GM19099 (cell line): Measurements from ENCODE around the gene QPRT.

Experiments
- POLR2A ChIP-seq: IDR thresholded peaks from 3 replicates; pipeline ENCODE4 v1.6.1; 2011; ENCODE audit warnings: low read depth; ENCODE audit not compliant: insufficient read length; ENCODE audit errors: extremely low read depth

QPRT gene

DNA sequence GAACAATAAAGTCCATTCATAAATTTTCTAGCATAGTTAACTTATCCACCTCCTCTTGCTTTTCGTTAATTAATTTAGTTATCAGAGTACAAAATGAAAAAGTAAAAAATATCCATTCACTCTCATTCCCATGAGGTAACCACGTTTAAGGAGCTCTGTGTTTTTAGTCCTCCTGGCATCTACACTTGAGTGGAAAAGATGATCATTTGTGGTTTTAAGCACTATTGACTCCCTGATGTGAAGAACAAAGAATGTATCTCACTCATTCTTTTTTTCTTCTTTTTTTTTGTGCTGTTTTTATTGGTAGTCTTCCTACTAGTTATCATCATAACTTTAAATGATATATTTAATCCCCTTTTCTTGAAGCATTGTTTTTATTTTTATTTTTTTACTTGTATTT lies 26.1 kb downstream of the QPRT start:
- no peak for TF ChIP-seq POLR2A

DNA sequence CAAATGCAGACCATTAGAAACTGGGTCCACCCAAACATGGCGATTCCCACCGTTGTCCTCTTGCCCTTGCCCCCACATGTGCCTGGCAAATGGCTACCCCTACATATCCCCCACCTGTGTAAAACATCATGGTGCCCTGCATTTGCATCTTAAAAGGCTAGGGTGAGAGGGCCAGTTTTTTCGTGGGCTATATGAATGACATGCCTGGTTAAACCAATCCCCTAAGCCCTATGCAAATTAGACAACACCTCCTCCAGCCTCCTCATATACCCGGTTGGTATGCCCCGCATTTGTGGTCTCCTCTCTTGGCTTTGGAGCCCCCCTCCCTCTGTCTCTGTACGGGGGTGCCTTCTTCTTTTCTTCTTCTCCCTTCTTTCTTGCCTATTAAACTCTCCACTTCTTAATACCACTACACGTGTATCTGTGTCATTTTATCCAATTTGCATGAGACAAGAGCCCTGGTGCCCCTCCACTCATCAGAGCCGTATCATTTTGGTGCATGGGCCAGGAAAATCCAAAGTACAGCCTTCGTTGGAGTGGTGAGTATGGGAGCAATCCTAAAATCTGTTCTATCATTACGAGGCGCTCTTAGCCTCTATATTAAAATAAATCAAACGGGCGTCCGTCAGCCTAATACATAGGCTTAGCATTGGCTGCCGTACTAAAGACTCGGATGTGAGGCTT lies 30.1 kb downstream of the QPRT start:
- no peak for TF ChIP-seq POLR2A

DNA sequence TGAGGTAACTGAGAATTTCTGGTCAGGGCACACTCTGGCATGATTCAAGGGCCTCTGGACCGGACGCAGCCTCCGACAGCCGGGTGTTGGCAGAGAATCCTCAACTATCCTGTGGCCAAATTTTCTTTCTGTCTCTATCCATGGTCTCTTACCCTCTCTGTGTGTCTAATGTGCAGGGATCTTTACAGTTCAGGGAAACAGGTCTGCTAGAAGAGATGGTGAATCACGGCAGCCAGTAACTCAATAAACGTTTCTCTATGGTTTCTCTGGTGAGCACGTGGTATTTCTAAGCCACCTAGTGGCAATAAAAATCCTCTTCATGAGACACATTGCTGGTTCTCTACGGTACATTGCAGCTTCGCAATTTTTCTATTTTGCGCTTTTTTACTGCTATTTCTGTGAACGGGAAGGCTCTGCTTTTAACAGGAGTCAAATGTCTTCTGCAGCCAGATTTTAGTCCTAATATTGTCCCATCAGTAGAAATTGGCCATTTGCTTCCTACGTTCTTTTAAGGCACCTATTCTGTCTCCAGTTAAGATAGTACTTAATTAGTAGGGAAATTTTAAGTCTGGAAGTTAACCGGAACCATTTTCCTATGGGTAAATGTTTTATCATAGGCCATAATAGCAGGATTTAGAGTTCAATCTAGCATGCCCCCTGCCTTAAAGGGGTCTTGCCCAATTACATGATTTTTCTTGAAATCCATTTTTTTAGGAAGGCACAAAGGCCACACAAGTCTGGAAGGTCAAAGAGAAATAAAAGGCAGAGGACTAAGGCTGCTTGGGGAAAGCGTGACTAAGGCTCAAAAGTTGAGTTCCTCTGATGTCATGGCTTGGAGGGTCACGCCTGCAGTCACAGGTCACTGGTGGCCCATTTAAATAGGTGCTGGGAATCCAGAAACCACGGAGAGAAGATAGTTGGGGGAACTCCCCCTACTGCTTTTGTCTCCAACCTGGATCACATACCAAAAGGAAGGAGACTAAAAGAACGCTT lies 31.5 kb downstream of the QPRT start:
- TF ChIP-seq POLR2A: no peak

DNA sequence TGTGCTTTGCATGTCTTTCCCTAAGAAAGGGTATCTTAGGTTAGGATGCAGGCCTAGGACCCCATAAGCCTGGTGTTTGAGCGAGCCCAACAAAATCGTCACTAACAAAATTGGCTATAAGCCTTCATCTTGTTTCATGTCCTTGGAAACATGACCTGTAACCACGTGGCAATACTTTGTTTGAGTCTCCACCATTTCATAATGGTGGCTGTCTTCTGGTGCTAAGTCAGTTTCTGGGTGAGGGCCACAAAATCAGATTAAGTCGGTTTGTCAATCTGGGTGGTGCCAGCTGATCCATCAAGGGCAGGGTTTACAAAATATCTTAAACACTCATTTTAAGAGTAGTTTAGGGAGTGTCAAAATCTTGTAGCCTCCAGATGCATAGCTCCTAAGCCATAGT lies 33.8 kb downstream of the QPRT start:
- TF ChIP-seq POLR2A: no peak

DNA sequence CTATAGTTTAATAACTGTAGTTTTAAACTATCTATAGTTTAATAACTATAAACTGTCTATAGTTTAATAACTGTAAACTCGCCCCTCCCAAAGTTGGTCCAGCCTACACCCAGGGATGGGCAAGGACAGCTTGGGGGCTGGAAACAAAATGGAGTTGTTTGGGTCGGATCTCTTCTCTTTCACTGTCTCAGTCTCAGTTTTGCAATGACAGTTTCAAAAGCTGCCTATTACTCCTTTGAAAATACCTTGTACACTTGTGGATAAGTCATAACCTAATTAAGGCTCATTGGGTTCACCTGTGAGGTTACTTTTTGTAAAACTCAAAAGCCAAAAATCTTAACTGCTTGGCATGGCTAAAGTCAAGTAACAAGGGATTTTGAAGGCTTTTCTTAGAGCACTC lies 35.4 kb downstream of the QPRT start:
- no peak for TF ChIP-seq POLR2A

DNA sequence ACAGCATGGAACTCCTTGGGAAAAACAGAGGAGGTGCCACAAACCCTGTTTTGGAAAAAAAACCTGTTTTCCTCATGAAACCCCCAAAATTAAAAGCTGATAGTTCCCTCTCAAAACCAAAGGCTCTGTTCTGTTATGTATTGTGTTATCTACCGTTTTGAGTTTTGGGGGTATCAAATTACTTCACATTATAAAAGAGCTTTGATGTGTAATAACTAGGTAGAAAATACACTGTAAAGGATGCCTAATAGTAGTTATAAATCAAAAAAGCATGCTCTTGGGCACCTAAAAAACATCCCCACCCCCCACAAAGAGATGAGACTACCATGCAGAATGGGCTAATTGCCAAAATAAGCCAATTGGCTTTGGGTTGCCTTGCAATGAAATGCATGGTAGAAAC lies 36.0 kb downstream of the QPRT start:
- no peak for TF ChIP-seq POLR2A

DNA sequence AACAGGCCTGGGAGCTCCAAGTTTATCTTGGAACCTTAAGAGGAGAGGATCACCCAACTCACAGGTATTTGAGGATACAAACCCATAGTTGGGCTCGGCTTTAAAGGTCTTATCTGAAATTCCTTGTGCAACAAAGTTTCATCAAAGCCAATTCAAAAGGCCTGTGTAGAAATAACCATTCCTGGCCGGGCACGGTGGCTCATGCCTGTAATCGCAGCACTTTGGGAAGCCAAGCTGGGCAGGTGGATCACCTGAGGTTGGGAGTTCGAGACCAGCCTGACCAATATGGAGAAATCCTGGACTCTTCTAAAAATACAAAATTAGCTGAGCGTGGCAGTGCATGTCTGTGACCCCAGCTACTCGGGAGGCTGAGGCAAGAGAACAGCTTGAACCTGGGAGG lies 38.1 kb downstream of the QPRT start:
- TF ChIP-seq POLR2A: no peak

DNA sequence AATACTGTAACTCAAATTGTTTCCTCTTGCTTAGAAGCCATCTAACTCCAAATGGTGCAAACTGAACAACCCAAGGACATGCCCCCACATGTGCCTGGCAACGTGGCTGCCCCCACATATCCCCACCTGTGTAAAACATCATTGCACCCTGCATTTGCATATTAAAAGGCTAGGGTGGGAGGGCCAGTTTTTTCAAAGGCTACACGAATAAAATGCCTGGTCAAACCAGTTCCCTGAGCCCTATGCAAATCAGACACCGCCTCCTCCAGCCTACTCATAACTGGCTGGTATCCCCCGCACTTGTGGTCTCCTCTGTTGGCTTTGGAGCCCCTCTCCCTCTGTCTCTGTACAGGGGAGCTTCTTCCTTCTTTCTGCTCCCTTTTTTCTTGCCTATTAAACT lies 40.1 kb downstream of the QPRT start:
- no peak for TF ChIP-seq POLR2A

DNA sequence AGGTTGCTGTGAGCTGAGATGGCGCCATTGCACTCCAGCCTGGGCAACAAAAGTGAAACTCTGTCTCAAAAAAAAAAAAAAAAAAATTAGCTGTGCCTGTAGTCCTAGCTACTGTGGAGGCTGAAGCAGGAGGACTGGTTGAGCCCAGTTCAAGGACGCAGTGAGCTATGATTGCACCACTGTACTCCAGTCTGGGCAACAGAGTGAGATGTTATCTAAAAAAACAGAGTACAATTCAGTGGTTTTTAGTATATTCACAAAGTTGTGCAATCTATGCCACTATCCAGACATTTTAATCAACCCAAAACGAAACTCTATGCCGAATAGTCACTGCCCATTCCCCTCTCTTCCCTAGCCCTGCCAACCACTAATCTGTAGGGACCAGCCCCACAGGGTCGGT lies 41.7 kb downstream of the QPRT start:
- TF ChIP-seq POLR2A: no peak

DNA sequence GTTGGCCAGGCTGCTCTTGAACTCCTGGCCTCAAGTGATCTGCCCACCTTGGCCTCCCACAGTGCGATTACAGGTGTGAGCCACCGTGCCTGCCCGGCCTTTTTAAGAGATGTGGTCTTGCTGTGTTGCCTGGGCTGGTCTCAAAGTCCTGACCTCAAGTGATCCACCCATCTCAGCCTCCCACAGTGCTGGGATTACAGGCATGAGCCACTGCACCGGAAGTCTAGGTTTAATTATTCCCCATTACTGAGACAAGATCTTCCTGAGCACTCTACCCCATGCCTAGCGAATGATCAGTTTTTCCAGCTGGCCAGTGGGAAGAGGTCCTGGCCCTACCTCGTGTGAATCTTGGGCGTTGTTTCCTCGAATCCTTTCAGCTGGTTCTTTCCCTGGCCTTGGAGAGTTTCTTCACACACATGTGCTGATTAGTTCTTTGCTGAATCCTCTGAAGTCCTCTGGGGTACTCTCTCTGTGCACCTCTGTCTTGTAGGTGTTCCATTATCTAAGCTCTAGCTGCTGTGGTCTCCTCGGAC lies 47.9 kb downstream of the QPRT start:
- no peak for TF ChIP-seq POLR2A

DNA sequence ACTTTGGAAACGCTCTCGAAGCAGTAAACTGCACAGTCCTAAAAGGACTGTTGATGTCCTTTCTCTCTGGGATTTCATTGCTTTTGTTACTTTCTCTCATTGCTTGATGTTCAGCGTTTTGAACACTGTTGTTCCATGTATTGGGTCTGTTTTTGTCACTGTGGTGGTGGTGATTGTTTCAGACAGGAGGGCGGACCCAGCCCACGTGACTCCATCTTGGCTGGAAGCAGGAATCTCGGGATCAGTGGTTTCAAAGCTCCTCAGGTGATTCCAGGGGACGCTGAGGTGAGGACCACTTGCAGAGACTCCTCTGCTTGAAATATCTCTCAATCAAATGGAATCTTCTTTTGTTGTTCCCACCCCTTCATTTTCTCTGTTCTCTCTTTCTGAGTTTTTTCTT lies 48.5 kb downstream of the QPRT start:
- TF ChIP-seq POLR2A: no peak

DNA sequence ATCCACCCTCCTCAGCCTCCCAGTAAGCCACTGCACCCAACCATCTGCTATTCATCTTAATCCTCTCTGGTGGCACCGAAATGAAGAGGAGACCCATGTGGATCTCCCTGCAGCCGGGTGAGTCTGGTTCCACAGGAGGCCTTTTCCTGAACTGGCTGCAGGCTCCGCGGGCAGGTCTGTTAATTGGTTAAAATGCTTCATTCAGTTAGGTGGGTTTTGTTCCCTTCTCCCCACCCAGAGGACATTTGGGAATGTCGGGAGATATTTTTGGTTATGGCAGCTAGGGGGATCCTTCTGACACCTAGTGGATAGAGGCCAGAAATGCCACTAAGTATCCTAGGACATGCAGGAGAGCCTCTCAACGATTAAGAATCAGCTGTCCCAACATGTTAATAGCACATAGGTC lies 50.1 kb downstream of the QPRT start:
- TF ChIP-seq POLR2A: no peak

DNA sequence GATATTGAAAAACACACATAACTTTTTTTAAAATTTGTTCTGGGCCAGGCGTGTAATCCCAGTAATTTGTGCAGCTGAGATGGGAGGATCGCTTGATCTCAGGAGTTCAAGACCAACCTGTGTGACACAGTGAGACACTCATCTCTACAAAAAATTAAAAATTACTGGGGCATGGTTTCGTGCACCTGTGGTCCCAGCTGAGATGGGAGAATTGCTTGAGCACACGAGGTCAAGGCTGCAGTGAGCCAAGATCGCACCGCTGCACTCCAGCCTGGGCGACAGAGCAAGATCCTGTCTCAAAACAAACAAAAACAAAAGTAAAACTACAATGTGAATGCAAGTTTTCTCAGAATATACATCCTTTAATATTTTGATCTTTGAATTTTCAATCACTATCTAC lies 51.7 kb downstream of the QPRT start:
- no peak for TF ChIP-seq POLR2A

DNA sequence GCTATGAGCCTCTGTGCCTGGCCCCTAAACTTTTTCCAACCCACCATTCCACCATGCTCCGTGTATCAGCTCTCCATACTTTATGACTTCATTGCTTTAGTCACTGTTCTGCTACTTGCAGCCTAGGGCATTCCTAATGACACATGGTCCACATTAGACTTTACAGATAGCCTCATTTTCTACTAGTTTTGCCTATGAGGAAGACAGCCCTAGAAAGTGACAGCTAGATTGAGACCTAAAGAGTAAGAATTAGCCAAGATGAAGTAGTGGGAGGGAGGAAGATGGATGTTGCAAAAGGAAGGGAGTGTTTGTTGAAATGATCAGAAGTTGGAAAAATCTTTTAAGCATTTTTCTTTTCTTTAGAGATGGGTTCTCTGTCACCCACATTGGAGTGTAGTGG lies 55.8 kb downstream of the QPRT start:
- TF ChIP-seq POLR2A: no peak

DNA sequence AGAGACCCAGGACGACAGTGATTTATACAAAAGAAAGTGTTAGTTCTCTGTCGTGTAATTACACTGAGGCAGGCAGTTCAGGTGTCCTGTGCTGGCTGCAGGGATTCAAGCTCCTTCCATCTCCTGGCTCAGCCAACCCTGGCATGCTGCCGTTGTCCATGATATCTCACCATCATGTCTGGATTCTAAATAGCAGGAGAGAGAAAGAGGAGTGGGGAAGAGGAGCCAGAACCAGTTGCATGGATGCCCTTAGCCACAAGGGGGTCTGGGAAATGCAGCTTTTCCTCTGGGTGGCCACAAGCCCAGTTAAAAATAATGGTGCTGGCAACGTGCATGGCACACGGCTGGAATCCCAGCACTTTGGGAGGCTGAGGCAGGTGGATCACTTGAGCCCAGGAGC lies 57.1 kb downstream of the QPRT start:
- TF ChIP-seq POLR2A: no peak

DNA sequence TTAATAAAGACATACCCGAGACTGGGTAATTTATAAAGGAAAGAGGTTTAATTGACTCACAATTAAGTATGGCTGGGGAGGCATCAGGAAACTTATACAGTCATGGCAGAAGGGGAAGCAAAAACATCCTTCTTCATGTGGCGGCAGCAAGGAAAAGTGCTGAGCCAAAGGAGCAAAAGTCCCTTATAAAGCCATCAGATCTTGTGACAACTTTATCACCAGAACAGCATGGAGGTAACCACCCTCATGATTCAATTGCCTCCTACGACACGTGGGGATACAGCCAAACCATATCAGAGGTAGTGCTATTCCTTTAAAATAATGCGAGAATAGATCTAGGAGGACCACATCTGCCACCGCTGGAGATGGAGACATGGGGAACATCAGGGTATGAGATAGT lies 57.8 kb downstream of the QPRT start:
- TF ChIP-seq POLR2A: no peak
